Measurements from ENCODE around the gene P2RY6. TPM values are rescaled to one million over a fixed set of nuclear protein-coding genes. Genes with fewer than 3 reads are reported as not detected.
A peak's percentile ranks its signal among the peaks of the same experiment; 100 is the strongest.

P2RY6 gene
- total RNA-seq, 1 experiment from 2014 or later: not detected

DNA sequence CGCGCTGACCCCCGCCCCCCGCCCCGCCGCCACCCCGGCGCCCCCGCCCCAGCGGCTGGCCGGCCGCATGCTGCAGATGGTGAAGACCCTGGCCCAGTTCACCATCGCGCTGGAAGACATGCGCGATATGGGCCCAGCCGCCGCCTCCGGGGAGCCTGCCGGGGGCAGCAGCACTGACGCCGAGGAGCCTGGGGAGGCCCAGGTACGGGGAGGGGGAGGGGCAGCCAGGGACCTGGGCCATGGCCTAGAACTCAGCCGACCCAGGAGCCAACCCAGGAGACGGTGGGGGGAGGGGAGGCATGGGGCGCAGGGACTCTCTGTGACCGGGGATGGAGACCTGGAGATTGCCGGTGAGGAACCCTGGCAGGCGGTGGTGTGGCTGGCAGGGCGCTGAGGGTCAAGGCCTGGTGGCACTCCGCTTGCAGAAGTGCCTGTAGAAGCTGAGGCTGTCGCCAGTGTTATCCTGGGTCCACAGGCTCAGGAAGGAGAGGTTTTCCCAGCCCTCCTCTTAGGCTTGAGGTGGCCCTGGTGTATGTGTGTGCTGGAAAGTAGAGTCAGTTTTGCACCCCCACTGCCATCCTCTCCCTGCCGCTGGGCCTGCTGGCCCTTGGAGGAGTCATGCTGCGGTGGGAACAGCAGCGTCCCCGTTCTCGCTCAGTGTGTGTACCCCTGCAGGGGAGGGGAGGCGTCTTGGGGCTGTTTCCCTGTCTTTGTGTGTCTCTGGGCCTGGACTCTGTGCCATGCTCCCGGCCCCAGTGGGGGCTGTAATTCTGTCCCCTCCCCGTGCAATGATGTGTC is 71.1 kb downstream of the P2RY6 start:
- no peak overlapping the region for H2BK5ac ChIP-seq (ENCODE audit: insufficient read length, low read length)
- H3K9ac ChIP-seq (ENCODE audit: extremely low read depth, insufficient read length, low read length): no peak overlapping the region
- TF ChIP-seq, protein P1, sequence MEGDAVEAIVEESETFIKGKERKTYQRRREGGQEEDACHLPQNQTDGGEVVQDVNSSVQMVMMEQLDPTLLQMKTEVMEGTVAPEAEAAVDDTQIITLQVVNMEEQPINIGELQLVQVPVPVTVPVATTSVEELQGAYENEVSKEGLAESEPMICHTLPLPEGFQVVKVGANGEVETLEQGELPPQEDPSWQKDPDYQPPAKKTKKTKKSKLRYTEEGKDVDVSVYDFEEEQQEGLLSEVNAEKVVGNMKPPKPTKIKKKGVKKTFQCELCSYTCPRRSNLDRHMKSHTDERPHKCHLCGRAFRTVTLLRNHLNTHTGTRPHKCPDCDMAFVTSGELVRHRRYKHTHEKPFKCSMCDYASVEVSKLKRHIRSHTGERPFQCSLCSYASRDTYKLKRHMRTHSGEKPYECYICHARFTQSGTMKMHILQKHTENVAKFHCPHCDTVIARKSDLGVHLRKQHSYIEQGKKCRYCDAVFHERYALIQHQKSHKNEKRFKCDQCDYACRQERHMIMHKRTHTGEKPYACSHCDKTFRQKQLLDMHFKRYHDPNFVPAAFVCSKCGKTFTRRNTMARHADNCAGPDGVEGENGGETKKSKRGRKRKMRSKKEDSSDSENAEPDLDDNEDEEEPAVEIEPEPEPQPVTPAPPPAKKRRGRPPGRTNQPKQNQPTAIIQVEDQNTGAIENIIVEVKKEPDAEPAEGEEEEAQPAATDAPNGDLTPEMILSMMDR (conservative IDR thresholded peaks at IDR 0.05): no peak
- H3K27me3 ChIP-seq (ENCODE audit: insufficient read depth, low read length): peaks cover 9% of the 10 kb centered on the region; the same call in 1 of the 2 replicates
- no peak overlapping the region for H4K91ac ChIP-seq (ENCODE audit: insufficient read length, low read depth, low read length)
- no peak overlapping the region for H2BK20ac ChIP-seq (ENCODE audit: low read depth, low read length, poor library complexity, severe bottlenecking)
- H4K20me1 ChIP-seq (ENCODE audit: control insufficient read depth, insufficient read depth, insufficient read length): peaks cover 2% of the 10 kb centered on the region
- no peak overlapping the region for H3K56ac ChIP-seq (ENCODE audit: insufficient read length, low read depth, low read length)
- Mint-ChIP-seq H3K4me1 (peaks cover 21 to 29% of the 10 kb centered on the region in 2 experiments), H3K9me3 (no peaks in the 10 kb centered on the region), H3K36me3 (ENCODE audit: insufficient read depth in 1 of 3, low read depth in 3 of 3) (peaks cover 0 to 4% (median 3%) of the 10 kb centered on the region in 3 experiments; a peak in 4 of 7 replicates), H3K4me3 (peak overlapping the region; percentile 45 to 62; a peak in 4 of 5 replicates), H3K27me3 (ENCODE audit: low read depth) (peaks cover 52% of the 10 kb centered on the region), H3K27ac (no peak overlapping the region)
- no peak overlapping the region; the same call in 1 of the 2 replicates for H3K14ac ChIP-seq (ENCODE audit: insufficient read depth, low read length)
- no peak overlapping the region for H3K27ac ChIP-seq (ENCODE audit: insufficient read length, low read depth, low read length)
- no peaks in the 10 kb centered on the region for H3K79me2 ChIP-seq (ENCODE audit: insufficient read depth, low read length)
- H2AK5ac ChIP-seq (ENCODE audit: insufficient read length, low read length): no peak overlapping the region
- peak; percentile 51 for DNase-seq
- no peak overlapping the region for H3K18ac ChIP-seq (ENCODE audit: insufficient read length, low read depth, low read length)
- no peaks in the 10 kb centered on the region for H3K79me1 ChIP-seq (ENCODE audit: insufficient read depth, low read depth, low read length, poor library complexity, severe bottlenecking)
- H4K8ac ChIP-seq (replicated peaks; ENCODE audit: insufficient read length, low read depth, low read length): no peak overlapping the region
- no peak overlapping the region for H3K23ac ChIP-seq (ENCODE audit: insufficient read length, low read depth, low read length)
- H3K4ac ChIP-seq (ENCODE audit: low read depth, low read length): no peak overlapping the region
- peak overlapping the region; percentile 44 for H3K4me2 ChIP-seq (ENCODE audit: insufficient read depth, insufficient read length, low read length)
- no peak overlapping the region for H4K5ac ChIP-seq (ENCODE audit: insufficient read length, low read depth, low read length)
- no CpG with 5 or more reads among the region's 40 CpGs for WGBS (ENCODE audit: extremely low coverage, insufficient read length, low lambda C conversion rate)
- no peaks in the 10 kb centered on the region for H3K9me3 ChIP-seq (ENCODE audit: control insufficient read depth, low read depth, low read length)
- H3T11ph ChIP-seq (ENCODE audit: low read length): no peak overlapping the region
- no peaks in the 10 kb centered on the region for H3K4me1 ChIP-seq (ENCODE audit: insufficient read depth, low read length)
- H3K23me2 ChIP-seq (ENCODE audit: insufficient read length, low read depth, low read length, poor library complexity, severe bottlenecking): peaks cover 3% of the 10 kb centered on the region
- H2BK15ac ChIP-seq (ENCODE audit: low read depth, low read length): no peak overlapping the region
- no peak overlapping the region for H2AFZ ChIP-seq (ENCODE audit: low read length)
- H2BK12ac ChIP-seq (ENCODE audit: insufficient read length, low read depth, low read length): no peak overlapping the region
- no peak overlapping the region for H2BK120ac ChIP-seq (ENCODE audit: low read depth, low read length, poor library complexity, severe bottlenecking)

Measured in H9 (cell line).